HL-60/S4 treated with phorbol 12-myristate 13-acetate at 8.2 ng/mL for 4 days and 3 days (cell line): ENCODE results near the gene AP1G2.
"Not testable (repeated sequence)": the region's sequence is repeated elsewhere in the genome, so short reads cannot be mapped to it uniquely, and the experiment has no call there.

Experiments used
- in situ Hi-C: fragments of 300-500 bp; cut with MboI; formaldehyde crosslinking; loops from 2 replicates; pipeline ENCODE4 v1.15.0; 2022; ENCODE audit warnings: low sequenced_read_pairs

Gene AP1G2, protein sequence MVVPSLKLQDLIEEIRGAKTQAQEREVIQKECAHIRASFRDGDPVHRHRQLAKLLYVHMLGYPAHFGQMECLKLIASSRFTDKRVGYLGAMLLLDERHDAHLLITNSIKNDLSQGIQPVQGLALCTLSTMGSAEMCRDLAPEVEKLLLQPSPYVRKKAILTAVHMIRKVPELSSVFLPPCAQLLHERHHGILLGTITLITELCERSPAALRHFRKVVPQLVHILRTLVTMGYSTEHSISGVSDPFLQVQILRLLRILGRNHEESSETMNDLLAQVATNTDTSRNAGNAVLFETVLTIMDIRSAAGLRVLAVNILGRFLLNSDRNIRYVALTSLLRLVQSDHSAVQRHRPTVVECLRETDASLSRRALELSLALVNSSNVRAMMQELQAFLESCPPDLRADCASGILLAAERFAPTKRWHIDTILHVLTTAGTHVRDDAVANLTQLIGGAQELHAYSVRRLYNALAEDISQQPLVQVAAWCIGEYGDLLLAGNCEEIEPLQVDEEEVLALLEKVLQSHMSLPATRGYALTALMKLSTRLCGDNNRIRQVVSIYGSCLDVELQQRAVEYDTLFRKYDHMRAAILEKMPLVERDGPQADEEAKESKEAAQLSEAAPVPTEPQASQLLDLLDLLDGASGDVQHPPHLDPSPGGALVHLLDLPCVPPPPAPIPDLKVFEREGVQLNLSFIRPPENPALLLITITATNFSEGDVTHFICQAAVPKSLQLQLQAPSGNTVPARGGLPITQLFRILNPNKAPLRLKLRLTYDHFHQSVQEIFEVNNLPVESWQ

DNA sequence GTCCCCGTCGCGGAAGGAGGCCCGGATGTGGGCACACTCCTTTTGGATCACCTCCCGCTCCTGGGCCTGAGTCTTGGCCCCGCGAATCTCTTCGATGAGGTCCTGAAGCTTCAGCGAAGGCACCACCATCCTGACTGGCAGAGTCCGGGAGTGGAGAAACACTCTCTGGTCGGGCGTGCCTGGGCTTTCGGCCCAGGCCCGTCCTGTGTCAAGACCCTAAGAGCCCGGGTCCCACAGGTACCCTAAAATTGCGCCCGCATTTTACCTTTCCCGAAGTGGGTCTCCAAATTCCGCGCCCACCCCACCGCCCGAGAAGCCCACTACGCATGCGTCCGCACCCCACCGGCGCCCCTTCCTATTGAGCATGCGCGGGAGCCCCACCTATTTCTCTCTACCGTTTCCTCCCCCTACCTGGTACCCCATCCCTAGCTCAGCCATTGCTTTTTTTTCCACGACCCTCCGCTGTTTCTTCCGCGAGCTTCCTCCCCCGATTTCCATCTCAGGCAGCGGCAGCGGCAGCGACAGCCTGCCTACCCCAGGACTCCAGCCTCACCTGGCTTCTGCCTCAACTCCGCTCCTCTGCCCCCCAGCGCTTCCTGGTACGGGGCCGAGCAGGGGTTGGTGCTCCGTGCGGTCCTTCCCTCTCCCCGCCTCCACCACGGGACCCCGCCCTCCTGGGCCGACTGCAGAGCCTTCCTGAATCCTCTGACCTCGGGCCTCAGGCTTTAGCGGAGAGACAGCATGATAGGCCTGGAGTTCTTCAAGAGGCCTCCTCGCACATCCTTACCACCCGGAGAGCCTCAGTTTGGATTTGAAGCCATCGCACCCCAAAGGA is at the start of gene AP1G2:
AP1G2 (minus strand) TSS at position 606 of the 835 bp plus-strand sequence; CDS start at position 129, 477 bp downstream.
- in situ Hi-C loops: no loop called here

DNA sequence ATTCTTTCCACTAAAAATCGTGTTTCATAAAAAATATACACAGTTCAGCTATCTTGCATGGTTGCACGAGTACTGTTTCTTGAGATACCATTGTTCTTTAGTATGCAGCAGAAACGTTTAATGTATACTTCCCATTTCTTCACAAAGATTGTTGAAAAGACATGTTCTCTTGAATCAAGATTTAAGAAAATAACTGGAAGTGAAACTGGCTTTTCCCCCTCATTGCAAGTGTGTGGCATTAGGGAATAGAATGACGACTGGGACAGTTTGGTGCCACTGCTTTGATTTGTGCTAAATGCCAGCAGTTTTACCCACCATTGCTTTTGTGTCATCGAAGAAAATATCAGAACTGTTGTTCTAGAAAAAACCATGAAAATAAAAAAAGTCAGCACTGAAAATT is 48.3 kb upstream of the AP1G2 start:
- in situ Hi-C loops: no loop called here

DNA sequence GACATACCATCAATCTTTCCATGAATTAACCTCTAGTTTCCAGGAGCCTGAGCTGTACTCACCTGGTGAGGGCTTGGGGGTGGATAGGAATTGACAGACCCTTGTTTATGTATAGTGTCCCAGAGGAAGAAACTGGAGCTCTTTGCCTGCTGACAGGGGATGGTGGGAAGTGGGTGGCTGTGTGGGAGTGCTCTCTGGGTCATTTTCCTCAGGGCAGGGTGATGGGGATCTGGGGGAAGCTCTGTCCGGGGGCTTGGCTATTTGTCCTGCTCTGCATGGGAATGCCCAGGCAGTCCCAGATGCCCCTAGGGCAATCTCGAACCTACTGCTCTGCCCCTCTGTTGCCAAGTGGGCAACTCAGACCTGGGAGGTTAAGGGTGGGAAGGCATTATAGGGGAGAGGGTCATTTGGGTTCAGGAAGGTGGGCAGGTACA is 46.8 kb upstream of the AP1G2 start:
- in situ Hi-C loops: no loop called here

DNA sequence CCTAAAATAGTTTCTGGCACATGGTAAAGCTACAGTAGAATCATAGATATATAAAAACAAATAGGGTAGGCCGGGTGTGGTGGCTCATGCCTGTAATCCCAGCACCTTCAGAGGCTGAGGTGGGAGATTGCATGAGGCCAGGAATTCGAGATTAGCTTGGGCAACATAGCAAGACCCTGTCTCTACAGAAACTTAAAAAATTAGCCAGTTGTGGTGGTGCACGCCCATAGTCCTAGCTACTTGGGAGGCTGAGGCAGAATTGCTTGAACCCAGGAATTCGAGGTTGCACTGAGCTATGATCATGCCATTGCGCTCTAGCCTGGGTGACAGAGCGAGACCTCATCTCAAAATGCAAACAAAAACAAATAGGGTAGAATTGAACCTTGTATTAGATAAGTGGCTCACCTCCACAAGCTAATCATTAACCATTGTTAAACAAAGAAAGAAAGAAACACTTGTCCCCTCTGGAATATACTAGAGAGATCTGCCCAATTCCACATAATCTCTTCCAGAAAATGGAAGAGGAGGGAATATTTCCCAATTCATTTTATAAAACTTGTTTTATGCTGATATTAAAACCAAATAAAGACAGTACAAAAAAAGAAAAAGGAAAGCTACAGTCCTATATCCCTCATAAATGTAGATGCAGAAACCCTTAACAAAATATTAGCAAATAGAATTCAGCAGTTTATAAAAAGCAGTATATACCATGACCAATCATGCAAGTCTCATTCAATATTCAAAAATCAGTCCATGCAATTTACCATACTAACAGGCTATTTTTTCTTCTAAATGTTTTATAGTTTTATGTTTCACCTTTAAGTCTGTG is 45.9 kb upstream of the AP1G2 start:
- in situ Hi-C loops: no loop called here

DNA sequence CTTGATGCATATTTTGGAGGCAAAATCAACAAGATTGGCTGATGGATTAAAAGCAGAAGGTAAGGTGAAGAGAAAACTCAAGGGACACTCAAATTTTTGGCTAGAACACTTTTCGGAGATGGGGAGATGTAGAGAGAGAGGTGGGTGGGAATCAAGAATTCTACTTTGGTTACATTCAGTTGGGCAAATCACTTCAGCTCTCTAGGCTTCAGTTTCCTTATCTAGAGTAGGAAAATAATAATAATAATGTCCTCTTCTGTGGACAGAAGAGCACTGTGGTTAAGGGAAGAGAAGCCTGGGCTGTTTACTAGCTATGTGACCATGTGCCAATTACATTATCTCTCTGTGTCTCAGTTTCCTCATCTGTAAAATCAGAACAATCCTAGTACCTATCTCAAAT is 45.2 kb upstream of the AP1G2 start:
- in situ Hi-C loops: no loop called here

DNA sequence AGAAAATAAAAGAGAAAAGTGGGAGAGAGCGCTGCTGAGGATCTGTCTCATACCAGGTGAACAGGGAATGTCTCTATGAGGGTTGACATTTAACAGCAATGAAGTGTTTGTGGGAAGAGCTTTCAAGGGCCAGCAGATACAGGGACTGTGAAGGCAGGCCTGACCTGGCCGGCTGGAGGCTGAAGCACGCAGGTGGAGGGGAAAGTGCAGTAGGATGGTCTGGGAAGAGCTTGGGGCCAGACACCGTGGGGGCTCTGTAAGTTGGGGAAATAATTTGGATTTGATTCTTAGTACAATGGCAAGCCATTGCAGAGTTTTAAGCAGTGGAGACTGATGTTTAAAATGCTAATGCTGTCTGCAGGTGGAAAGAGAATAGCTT is 44.8 kb upstream of the AP1G2 start:
- in situ Hi-C loops: no loop called here

DNA sequence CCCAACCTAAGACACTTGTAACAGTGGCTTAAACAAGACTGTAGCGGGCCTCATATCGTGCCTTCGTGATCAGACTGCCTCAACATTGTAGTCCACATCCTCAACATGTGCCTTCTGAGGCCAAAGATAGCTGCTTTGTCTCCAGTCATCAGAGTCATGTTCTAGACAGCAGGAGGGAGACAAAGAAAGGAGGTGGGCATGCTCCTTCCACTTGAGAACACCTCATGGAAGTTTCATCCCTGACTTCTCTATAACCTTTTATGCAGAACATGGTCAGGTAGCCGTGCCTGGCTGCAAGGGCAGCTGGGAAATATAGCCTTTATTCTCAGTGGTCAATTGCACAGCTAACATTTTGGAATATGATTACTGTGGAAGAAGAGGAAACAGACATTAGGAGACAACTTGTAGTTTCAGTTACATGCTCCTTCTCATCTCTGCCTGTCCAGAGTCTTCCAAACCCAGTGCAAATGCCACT is 43.3 kb upstream of the AP1G2 start:
- in situ Hi-C loops: no loop called here

DNA sequence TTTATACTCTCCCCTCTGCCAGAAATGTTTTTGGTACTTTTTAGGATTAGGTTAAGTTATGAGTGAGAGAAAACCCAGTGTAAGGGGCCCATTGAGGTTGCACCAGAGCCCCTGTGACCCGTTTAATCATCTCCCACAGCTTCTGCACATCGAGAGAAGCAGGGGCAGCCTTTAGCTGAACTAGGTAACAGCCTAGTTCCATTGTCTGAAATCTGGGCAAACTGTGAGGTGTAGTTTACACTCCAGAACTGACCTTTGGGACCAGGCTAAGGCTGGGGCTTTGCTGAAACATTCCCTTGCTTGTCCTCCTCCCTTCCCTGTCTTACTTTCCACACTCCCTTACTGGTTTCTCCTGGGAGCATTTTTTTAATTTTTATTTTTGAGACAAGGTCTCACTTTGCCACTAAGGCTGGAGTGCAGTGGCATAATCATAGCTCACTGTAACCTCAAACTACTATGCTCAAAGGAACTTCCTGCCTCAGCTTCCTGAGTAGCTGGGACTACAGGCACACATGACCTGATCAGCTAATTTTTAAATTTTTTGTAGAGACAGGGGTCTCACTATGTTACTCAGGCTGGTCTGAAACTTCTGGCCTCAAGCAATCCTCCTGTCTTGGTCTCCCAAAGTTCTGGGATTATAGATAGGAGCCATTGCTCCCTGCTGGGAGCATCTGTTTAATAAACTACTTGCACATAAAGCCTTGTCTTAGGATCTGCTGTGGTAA is 42.7 kb upstream of the AP1G2 start:
- in situ Hi-C loops: no loop called here

DNA sequence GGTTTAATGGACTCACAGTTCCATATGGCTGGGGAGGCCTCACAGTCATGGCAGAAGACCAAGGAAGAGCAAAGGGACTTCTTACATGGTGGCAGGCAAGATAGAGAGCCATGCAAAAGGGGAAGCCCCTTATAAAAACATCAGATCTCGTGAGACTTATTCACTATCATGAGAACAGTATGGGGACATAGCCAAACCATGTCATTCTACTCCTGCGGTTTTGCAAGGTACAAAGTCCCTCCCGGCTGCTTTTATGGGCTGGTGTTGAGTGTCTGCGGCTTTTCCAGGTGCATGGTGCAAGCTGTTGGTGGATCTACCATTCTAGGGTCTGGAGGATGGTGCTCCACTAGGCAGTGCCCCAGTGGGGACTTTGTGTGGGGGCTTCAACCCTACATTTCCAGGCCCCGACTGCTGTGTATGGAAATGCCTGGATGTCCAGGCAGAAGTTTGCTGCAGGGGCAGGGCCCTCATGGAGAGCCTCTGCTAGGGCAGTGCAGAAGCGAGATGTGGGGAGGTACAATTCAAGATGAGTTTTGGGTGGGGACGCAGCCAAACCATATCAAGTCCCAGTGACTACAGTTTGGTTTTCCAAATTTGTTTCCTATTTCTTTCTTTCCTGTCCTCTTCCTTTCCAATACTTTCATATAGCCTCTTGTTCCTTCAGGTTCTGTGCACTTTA is 42.0 kb upstream of the AP1G2 start:
- in situ Hi-C loops: not testable (repeated sequence)

DNA sequence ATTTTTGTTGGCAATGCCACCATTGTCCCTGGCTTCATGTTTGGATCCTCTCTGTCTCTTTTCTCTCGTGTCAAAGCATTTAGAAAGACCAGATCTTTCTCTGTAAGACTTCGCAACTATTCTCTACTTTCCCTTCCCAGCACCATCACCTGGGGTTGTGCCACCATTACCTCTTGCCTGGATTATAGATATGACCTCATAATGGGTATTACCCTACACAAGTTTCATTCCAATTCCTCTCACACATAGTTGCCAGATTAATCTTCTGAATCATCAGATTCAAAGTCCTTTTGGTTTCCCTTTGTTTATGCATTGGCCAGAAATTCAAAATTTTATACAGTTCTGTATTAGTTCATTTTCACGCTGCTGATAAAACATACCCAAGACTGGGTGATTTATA is 41.4 kb upstream of the AP1G2 start:
- in situ Hi-C loops: no loop called here

DNA sequence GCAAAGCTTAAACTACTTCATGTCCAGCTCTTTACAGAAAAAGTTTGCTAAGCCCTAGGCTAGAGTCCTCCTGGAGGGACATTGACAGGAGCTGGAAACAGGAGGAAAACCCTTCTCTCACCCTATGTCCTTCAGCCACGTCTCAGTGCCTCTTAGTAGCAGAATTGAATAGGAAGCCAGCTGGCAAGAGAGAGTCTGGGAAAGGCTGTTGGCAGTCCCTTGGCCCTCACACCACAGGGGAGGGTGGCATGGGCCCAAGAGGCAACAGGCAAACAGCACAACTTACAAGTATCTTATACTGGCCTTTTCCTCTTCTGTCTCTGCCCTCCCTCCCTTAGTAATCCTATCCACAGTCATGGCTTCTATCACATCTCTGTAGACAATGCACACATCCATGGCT is 40.9 kb upstream of the AP1G2 start:
- in situ Hi-C loops: no loop called here

DNA sequence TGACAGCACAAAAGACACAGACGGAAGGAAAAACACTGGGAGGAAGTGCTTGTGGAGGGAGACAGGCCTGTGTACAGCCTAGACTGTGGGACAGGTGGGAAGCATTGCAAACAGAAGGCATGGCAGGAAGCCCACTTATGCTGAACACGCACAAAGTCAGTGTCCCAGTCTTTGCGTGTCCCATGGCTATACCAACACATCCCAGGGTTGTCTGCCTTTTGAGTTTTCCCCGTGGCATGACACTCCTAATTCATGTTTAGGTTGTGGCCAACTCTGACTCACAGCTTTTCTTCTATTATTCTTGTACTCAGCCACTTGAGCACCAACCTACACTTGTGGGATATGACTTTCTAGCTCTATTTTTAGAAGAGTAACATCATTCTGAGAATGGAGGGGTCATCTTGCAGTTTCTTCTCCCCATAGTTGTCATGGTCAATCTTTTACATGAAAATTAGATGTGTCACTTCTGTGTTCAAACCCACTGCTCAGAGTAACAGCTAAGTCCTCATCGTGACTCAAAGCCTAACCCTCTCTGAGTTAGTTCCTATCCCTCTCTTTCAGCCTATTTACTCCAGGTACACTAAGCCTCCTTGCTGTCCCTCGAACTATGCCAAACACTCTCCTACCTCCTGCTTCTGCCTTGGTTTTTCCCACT is 38.5 kb upstream of the AP1G2 start:
- in situ Hi-C loops: no loop called here

DNA sequence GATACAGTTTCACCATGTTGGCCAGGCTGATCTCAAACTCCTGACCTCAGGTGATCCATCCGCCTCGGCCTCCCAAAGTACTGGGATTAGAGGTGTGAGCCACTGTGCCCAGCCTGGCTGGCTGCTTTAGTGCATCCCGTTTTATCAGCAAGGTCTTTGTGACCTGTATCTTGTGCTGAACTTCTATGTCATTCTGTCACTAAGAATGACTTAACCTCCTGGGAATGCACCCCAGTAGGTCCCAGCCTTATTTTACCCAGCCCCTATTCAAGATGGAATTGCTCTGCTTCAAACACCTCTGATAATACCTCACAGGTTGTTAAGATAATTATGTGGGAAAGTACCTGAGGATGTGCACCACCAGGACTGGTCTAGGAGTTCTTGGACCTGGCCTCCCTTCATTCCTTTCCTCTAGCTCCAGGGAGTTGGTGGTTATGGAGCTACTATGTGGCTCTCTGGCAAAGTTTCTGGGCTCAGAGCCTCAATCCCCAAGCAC is 37.1 kb upstream of the AP1G2 start:
- in situ Hi-C loops: no loop called here

DNA sequence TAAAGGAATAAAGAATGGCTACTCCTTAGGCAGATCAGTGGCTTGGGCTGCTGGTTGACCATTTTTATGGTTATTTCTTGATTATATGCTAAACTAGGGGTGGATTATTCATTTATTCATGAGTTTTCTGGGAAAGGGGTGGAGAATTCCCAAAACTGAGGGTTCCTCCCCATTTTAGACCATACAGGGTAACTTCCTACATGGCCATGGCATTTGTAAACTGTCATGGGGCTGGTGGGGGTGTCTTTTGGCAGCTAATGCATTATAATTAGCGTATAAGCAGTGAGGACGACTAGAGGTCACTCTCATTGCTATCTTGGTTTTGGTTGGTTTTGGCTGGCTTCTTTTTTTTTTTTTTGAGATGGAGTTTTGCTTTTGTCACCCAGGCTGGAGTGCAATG is 36.6 kb upstream of the AP1G2 start:
- in situ Hi-C loops: no loop called here

DNA sequence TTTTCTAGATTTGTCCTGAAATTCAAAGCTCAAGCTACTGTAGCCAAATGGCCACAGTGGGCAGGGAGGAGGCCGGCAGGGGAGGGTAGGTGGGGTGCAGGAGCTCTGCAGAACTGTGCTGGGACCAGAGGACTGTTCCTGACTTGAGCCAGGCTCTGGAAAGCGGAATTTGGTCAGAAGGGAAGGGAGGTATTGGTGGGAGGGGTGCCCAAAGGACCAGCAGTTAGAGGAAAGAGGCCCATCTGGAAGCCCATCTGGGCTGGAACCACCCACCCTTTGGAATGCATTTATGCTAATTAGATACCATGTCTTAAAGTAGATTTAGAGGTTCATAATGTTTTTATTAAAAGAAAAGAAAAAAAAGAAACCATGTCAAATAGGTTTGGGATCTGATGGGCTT is 35.5 kb upstream of the AP1G2 start:
- in situ Hi-C loops: no loop called here

DNA sequence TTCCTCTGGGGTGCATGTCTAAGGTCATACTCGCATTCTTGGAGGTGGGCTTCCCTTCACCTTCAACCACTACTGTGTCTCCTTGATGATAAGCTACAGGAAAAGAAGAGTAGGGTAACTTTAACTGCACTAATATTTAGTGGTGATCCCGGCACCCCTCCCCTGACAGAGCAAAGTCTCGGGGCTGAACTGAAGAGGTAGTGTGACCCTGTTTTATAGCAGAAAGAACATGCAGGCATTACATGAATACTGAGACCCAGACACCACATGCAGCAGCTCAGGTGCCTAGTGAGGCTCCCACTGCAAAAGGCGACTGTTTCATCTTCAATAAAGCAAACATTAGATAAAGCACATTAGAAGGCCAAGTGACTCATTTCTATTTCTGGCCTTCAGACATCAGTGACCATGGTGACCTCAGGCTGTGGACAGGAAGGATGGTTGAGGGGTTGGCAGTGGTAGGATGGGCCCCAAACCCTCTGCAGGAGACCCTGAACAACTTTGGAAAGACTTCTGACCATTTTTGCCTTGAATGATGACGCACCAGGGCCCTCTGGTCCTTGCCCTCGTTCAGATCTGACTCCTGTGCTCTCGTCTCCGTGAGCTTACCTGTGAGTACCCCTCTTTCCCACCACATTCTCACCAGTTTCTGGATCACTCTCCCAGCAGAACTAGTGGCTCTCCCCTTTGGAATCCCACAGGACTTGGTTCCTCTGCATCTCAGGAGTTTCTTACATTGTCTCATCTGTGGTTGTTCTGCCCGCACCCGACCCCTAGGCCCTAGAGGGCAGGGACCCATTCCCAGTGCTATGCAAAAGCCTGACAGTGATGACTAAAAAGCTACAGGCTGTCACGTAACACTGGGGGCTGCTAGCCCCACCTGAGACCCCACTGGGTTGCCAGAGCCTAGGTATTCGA is 34.8 kb upstream of the AP1G2 start:
- in situ Hi-C loops: no loop called here

DNA sequence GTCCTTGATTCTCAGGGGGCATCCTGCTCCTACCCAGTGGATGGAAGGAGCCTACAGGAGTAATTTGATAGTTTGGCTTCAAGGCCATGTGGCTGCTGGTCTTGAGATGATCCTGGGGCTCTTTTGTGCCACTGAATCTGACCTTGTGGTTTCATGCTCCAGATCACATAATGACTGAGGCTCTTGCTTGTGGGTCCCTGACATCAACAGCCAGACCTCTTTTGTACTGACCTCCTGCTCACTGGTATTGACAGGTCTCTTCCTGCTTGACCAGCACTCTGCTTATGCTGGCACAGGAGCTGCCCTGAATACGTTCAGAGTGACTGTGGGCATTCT is 34.2 kb upstream of the AP1G2 start:
- in situ Hi-C loops: no loop called here

DNA sequence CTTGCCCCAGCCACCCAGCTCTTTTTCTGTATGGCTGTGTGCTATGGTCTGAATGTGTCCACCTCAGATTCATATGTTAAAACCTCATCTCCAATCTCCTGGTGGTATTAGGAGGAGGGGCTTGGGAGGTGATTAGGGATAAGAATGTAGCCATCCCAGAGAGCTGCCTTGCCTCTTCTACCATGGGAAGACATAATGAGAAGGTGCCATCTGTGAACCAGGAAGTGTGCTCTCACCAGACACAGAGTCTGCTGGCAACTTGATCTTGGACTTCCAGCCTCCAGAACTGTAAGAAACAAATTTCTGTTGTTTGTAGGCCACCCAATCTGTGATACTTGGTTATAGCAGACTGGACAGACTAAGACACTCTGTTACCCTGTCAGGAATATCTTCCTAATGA is 33.8 kb upstream of the AP1G2 start:
- in situ Hi-C loops: no loop called here
